HG03108 (cell line): Measurements from ENCODE around the gene GORASP1.

Source experiments
- ATAC-seq: cut with Tn5 transposase; IDR thresholded peaks from one replicate; pipeline ENCODE4 v1.9.1; 2021; ENCODE audit warnings: moderate library complexity; ENCODE audit not compliant: unreplicated experiment

Gene GORASP1

DNA sequence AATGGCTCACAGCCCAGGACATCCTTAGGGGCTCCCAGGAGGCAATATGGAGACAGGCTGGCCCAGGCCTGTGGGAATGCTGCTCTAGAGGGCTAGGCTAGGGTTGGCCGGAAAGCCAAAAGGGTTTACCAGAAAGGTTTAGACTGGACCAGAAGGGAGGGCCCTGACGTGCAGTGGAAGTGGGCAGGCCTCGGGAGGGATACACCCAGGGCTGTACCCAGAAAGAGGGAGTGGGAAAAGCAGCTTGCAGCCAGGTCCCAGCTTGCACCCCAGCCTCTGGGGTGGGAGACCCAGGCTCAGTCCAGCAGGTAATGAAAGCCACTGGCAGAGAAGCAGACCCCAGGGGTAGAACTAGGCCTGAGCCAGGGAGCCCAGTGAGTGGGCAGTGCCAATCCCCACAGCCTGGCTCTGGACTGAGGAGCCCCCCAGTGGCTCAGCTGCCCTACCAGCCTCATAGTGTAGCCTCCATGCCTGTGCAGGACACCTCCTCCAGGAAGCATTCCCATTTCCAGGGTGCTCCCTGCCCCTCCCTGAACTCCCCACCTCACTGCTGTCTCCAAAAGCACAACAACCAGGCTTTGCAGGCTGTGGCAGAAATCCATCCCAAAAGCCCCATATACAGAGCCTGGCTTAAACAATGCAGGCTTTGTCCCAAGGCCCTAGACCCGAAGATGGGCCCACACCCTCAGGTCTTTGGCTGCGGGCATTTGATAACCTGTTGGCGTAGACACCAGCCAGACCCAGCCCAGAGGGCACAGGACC lies 3.5 kb downstream of the GORASP1 start:
- no peak for ATAC-seq

- no peak for ATAC-seq
These were observed 4.1 kb downstream of the GORASP1 start for GRCh38 chr3:39103324-39103693.

DNA sequence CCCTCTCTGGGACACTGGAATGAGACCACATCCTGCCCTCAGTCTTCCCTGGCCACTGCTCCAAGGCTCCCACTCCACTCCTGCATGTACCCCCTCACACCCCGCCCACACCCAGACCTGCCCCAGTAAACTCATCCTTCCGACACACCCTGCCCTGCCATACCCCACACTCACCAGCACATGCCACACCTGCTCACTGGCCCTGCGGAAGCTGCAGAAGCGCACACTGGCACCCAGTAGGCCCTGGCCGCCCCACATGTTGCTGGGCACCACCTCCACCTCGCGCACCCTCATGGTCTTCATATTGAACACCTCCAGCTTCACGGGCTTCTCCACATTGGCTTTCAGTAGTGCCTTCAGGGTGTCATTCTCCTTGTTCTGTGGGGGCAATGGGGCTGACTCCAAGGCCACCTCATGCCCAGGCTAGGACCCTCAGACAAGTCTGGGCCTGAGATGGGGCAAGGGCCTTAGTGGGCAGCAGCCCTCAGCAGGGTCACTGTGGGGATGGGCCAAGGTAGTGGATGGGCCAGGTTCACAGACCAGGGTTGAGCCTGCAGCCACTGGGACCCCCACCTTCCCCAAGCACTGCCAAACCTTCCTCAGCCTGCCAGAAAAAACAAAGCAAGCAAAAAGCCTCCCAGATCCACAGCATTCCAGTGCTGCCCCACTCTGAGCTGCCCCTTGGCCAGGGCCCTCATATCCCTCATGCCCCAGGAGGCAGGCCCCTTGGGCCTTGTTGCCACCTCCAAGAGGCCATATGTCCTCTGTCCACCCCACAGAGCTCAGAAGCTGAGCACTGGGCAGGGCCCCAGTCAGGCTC lies 4.7 kb downstream of the GORASP1 start:
- no peak for ATAC-seq

DNA sequence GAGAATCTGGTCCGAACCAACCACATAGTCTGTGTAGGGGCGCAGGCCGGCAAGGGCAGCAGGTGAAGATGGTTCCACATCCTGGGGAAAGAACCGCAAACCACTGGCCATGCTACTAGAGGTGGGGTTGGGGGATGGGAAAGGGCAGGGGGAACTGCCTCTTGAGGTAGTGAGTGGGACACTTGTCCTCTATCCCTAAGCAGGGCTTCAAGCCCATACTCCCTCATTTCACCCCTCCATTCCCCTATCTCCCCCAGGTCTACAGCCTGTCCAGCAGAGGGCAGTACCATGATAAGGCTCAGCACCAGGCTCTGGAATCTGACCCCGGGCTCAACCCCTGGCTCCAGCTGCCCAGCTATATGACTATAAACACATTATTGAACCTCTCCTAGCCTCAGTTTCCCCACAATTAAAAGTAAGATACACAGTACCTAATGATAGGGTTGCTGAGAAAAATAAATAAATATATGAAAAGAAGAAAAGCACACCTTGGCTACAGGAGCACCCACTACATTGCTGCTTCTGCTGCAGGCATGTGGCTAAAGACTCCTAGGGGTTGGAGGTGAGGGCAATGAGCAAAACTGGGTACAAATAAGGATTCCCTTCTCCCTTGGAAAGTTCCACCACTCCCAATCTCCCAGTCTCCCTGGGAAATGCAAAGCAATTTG lies 6.3 kb downstream of the GORASP1 start:
- peak; percentile 49 for ATAC-seq

- no peak for ATAC-seq
These were observed 6.9 kb downstream of the GORASP1 start for GRCh38 chr3:39100500-39100886.

DNA sequence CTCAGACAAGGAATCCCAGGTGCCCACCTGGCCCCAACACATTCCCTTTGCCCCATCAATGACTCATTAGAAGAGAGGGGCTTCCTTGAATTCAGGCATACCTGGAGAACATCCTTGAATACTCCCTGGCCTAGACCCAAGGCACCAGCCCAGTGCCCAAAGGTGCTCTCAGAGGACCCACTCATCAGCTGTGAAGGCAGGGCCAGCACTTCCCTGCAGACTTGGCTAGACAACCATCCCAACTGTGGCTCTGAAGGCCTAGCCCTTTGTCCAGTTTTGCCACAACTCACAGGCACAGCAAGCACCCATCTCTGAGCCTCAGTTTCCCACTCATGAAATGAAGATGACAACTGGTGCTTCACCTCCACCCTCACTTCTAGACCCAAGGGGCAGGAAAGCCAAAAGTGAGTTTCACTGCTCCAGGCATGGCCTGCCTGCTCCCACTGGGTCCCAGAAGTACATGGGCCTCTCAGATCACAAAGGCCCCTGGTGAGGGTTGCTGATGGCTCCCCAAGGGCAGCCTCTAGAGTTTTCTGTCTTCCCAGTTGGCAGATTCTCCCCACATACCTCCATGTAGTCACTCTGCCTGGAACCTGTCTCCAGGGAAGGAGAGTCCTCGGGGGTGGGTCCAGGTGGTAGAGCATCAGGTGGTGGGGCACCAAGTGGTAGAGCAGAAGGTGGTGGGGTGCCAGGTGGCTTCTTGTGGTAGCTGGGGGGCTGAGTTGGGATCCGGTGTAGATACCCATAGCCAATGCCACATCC lies 7.5 kb downstream of the GORASP1 start:
- ATAC-seq = no peak

DNA sequence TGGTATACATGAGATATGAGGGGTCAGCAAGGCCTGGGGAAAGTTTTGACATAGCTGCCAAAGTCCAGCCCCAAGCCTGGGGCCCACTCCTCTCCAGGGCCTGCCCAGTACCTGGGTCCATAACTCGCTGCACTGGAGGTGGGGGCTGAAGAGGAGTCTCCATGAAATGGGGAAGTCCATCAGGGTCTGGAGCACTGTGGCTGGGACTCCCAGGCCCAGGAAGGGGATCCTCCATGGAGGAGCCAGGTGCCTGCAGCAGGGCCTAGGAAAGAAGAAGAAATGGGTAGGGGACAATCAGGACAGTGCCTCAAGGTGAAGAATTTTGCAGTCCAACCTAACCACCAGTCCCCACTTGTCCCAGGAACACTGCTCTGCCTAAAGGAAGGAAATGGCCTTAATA lies 8.2 kb downstream of the GORASP1 start:
- no peak for ATAC-seq

GRCh38 chr3:39098473-39099000 lies 8.9 kb downstream of the GORASP1 start:
- ATAC-seq = no peak

- no peak for ATAC-seq
These were observed 9.5 kb downstream of the GORASP1 start for GRCh38 chr3:39097716-39098472.

GRCh38 chr3:39096775-39097174 lies 10.7 kb downstream of the GORASP1 start:
- ATAC-seq = no peak

DNA sequence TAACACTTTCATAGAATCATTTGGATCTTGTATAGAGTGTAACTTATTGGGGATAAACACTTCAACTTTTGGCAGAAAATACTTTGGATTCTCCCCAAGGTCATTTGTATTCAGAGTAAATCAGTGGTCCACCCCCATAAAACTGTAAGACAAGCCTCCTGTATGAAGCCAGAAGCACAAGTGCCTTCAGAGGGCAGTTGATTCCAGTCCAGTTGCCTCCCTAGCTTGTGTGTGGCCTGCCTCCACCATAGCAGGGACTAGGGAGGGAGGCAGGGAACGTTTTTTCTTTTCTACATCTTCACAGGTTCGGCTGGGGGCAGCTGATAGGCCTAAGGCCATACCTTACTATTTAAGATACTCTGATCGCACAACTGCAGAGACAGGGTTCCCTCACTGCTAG lies 11.6 kb downstream of the GORASP1 start:
- ATAC-seq = no peak

GRCh38 chr3:39094851-39095677 lies 12.4 kb downstream of the GORASP1 start:
- ATAC-seq = no peak

DNA sequence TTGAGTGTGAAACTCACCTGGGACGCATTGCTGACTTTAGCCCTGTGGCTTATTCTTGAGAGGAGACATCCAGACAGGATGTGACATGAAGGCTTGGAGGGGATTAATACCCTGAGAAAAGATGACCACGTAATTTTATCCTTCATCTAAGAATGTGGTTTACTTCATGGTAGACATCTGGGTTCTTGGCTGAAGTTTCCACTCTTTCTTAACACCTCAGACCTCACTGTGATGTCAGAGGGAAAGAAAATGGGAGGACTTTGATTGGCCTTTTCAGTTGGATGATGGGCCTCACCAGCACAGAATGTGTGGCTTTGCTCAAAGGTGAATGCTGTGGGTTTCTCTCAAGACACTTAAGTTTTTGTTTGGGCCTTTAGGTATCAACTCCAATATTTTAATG lies 16.5 kb downstream of the GORASP1 start:
- ATAC-seq = no peak

DNA sequence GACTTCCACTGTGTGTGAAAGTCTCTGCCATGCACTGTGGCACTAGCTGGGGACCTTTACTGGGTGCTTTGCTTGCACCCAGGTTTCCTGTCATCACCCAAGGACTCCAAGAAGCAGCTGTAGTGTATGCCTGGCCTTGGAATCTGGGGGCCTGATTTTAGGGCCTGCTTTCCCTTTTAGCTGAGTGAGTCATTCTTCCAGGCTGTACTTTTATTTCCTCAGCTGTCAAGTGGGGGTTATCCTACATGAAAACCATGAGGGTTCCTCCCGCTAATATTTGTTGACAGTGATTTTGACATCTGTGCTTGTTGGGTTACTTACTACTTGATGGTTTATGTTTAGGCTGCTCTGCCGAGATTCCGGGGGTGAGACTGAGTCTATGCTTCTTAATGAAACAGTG lies 18.5 kb downstream of the GORASP1 start:
- ATAC-seq = no peak

GRCh38 chr3:39088456-39088855 lies 19.0 kb downstream of the GORASP1 start:
- ATAC-seq = no peak

- peak; percentile 46 for ATAC-seq
These were observed 21.3 kb downstream of the GORASP1 start for GRCh38 chr3:39086144-39086543.

- no peak for ATAC-seq
These were observed 24.6 kb downstream of the GORASP1 start for GRCh38 chr3:39082666-39083313.

DNA sequence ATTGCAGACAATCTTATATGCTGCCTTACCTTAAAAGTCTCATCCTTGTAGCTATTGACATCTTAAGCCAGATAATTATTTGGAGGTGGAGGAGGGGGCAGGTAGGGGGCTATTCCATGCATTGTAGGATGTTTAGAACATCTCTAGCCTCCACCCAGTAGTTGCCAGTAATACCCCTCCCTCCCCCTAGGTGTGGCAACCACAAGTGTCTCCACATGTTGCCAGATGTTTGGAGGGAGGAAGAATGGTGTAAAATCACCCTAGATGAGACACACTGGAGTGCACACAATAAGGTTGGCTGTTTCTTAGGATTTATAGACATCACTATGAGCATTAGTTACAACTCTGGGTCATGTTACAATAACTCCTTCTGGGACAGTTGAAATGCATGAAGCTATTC lies 27.4 kb downstream of the GORASP1 start:
- ATAC-seq = no peak

GRCh38 chr3:39079530-39079929 lies 27.9 kb downstream of the GORASP1 start:
- ATAC-seq = no peak
